ENCODE measurements around the gene SLC5A2.

SLC5A2 gene

DNA sequence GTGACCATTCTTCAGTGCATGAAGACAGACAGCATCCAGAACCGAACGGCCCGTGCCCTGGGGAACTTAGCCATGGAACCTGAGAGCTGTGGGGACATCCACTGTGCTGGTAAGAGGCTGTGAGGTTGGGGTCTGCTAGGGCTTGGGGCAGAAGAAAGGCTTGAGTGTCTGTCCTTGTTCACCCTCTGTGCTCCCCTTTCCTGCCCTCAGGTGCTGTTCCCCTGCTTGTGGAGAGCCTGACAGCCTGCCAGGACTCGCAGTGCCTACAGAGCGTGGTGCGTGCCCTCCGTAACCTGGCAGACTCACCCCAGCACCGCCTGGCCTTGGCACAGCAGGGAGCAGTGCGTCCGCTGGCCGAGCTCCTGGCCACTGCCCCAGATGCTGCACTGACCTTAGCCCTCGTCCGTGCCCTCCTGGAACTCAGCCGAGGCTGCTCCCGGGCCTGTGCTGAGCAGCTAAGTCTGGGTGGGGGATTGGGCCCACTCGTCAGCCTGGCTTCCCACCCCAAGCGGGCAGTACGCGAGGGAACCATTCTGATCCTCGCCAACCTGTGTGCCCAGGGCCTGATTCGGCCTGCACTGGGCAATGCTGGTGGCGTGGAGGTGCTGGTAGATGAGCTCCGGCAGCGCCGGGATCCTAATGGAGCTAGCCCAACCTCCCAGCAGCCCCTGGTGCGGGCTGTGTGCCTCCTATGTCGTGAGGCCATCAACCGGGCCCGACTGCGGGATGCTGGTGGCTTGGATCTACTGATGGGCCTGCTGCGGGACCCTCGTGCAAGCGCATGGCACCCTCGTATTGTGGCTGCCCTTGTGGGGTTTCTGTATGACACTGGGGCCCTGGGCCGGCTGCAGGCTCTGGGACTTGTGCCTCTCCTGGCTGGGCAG is 20.8 kb upstream of the SLC5A2 start:
- no peaks in the 10 kb centered on the region for H3K36me3 ChIP-seq (ENCODE audit: control insufficient read depth, low read depth, low read length)

DNA sequence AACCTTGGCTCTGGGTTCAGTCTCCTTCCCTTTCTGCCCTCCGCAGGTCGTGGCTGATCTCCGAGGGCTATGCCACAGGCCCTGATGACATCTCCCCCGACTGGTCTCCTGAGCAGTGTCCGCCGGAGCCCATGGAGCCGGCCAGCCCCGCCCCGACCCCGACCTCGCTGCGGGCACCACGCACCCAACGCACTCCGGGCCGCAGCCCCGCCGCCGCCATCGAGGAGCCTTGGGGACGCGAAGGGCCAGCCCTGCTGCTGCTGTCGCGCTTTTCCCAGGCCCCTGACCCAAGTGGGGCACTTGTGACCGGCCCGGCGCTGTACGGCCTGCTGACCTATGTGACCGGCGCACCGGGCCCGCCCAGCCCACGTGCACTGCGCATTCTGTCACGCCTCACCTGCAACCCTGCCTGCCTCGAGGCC is 18.6 kb upstream of the SLC5A2 start:
- Histone ChIP-seq H3K4me3 (ENCODE audit: low read length) (no peak overlapping the region), H3K9me3 (ENCODE audit: control insufficient read depth, low read depth, low read length) (no peaks in the 10 kb centered on the region), H3K36me3 (ENCODE audit: control insufficient read depth, low read depth, low read length) (no peaks in the 10 kb centered on the region), H3K27me3 (ENCODE audit: control insufficient read depth, insufficient read depth, low read length) (no peaks in the 10 kb centered on the region), H3K4me1 (ENCODE audit: control insufficient read depth, low read depth, low read length) (no peaks in the 10 kb centered on the region), H3K9ac (ENCODE audit: low read length) (no peak overlapping the region), H3K27ac (ENCODE audit: low read length) (no peak overlapping the region)

More for the DNA sequence above, 20.8 kb upstream of the SLC5A2 start:
- Histone ChIP-seq H3K27ac (ENCODE audit: low read length) (no peak overlapping the region), H3K4me1 (ENCODE audit: control insufficient read depth, low read depth, low read length) (no peaks in the 10 kb centered on the region), H3K9me3 (ENCODE audit: control insufficient read depth, low read depth, low read length) (no peaks in the 10 kb centered on the region), H3K27me3 (ENCODE audit: control insufficient read depth, insufficient read depth, low read length) (no peaks in the 10 kb centered on the region), H3K9ac (ENCODE audit: low read length) (no peak overlapping the region), H3K4me3 (ENCODE audit: low read length) (no peak overlapping the region)

DNA sequence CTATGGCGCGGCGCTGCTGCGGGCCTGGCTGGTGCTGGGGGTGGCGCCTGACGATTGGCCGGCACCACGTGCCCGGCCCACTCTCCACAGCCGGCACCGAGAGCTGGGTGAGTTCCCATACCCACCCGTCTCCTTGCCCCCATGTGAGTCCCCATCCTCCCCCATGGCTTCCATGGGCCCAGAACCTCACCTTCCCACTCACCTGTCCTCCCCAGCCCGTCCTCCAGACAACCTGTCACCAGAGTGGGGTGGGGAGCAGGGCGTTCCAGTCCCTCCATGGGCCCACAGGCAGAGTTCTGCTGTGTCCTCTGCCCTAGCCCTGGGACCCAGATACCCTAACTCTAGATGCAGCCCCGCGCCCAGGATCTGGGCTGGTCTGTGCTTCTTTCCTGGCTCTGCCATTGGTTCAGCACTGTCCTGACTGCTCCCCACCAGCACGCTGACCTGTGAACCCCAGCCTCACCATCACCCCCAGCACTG is 18.1 kb upstream of the SLC5A2 start:
- Histone ChIP-seq H3K9me3 (ENCODE audit: control insufficient read depth, low read depth, low read length) (no peaks in the 10 kb centered on the region), H3K27ac (ENCODE audit: low read length) (no peak overlapping the region), H3K4me1 (ENCODE audit: control insufficient read depth, low read depth, low read length) (no peaks in the 10 kb centered on the region), H3K27me3 (ENCODE audit: control insufficient read depth, insufficient read depth, low read length) (no peaks in the 10 kb centered on the region), H3K9ac (ENCODE audit: low read length) (no peak overlapping the region), H3K4me3 (ENCODE audit: low read length) (no peak overlapping the region), H3K36me3 (ENCODE audit: control insufficient read depth, low read depth, low read length) (no peaks in the 10 kb centered on the region)

DNA sequence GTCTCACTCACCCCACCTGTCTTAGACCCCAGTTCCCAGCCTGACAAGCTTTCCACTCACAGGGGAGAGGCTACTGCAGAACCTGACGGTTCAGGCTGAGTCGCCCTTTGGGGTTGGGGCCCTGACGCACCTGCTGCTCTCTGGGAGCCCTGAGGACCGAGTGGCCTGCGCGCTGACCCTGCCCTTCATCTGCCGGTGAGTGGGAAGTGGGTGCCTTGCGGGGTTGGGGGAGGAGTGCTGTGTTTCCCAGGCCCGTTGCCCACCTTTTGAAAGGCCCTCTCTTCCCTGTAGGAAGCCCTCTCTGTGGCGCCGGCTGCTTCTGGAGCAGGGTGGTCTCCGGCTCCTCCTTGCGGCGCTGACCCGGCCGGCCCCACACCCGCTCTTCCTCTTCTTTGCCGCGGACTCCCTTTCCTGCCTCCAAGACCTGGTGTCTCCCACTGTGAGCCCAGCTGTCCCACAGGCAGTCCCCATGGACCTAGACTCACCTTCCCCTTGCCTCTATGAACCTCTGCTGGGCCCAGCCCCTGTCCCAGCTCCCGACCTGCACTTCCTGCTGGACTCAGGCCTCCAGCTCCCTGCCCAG is 17.0 kb upstream of the SLC5A2 start:
- H3K36me3 ChIP-seq (ENCODE audit: control insufficient read depth, low read depth, low read length) = no peaks in the 10 kb centered on the region
- H3K27ac ChIP-seq (ENCODE audit: low read length) = no peak overlapping the region
- no peak overlapping the region for H3K9ac ChIP-seq (ENCODE audit: low read length)
- peaks cover under 1% of the 10 kb centered on the region for H3K27me3 ChIP-seq (ENCODE audit: control insufficient read depth, insufficient read depth, low read length)
- no peaks in the 10 kb centered on the region for H3K9me3 ChIP-seq (ENCODE audit: control insufficient read depth, low read depth, low read length)
- no peak overlapping the region for H3K4me3 ChIP-seq (ENCODE audit: low read length)
- H3K4me1 ChIP-seq (ENCODE audit: control insufficient read depth, low read depth, low read length) = no peaks in the 10 kb centered on the region

DNA sequence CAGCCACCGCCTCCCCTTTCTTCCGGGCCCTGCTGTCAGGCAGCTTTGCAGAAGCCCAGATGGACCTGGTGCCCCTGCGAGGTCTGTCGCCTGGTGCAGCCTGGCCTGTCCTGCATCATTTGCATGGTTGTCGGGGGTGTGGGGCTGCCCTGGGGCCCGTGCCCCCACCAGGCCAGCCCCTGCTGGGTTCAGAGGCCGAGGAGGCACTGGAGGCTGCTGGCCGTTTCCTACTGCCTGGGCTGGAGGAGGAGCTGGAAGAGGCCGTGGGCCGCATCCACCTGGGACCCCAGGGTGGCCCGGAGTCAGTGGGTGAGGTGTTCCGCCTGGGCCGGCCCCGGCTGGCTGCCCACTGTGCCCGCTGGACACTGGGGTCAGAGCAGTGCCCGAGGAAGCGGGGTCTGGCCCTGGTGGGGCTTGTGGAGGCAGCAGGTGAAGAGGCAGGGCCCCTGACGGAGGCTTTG is 16.5 kb upstream of the SLC5A2 start:
- Histone ChIP-seq H3K4me3 (ENCODE audit: low read length) (no peak overlapping the region), H3K27ac (ENCODE audit: low read length) (no peak overlapping the region), H3K9me3 (ENCODE audit: control insufficient read depth, low read depth, low read length) (no peaks in the 10 kb centered on the region), H3K36me3 (ENCODE audit: control insufficient read depth, low read depth, low read length) (no peaks in the 10 kb centered on the region), H3K27me3 (ENCODE audit: control insufficient read depth, insufficient read depth, low read length) (peaks cover 6% of the 10 kb centered on the region), H3K9ac (ENCODE audit: low read length) (no peak overlapping the region), H3K4me1 (ENCODE audit: control insufficient read depth, low read depth, low read length) (peaks cover 3% of the 10 kb centered on the region)

DNA sequence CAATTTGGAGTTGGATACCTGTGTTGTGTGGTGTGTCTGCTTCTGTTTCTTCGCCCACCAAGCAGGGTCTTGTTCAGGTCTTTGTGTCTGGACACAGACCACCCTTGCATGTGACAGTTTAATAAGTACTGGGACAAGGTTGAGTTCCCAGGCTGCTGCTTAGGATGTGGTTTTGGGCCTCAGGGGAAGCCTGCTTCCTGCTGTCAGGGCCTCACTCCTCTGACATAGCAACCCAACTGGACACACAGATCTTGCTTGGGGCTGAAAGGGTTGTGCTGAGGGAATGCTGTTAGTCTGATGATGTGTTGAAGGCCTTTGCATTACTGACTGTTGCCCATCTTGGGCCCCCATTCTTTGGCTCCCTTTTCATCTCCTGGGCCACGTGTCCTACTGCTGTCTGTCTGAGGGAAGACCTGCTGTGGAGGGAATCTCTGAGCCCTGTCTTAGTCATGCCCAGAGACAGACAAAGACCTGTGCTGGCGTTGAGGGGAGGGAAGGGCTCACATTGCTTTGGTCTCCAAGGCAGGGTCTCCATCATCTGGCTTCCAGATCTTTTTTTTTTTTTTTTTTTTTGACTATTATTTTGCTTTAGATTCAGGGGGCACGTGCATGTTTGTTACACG is 15.7 kb upstream of the SLC5A2 start:
- Histone ChIP-seq H3K4me3 (ENCODE audit: low read length) (no peak overlapping the region), H3K27me3 (ENCODE audit: control insufficient read depth, insufficient read depth, low read length) (peaks cover 10% of the 10 kb centered on the region), H3K9ac (ENCODE audit: low read length) (no peak overlapping the region), H3K36me3 (ENCODE audit: control insufficient read depth, low read depth, low read length) (no peaks in the 10 kb centered on the region), H3K9me3 (ENCODE audit: control insufficient read depth, low read depth, low read length) (no peaks in the 10 kb centered on the region), H3K27ac (ENCODE audit: low read length) (no peak overlapping the region), H3K4me1 (ENCODE audit: control insufficient read depth, low read depth, low read length) (peaks cover 4% of the 10 kb centered on the region)

DNA sequence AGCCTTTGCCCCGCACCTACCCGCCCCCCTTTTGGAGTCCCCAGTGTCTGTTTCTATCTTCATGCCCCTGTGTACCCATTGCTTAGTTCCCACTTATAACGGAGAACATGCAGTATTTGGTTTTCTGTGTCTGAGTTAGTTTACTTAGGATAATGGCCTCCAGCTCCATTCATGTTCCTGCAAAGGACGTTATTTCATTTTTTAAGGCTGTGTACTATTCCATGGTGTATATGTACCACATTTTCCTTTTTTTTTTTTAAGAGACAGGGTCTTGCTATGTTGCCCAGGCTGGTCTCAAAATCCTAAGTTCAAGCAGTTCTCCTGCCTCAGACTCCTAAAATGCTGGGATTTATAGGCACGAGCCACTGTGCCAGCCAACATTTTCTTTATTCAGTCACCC is 15.1 kb upstream of the SLC5A2 start:
- Histone ChIP-seq H3K27ac (ENCODE audit: low read length) (no peak overlapping the region), H3K9ac (ENCODE audit: low read length) (no peak overlapping the region), H3K27me3 (ENCODE audit: control insufficient read depth, insufficient read depth, low read length) (peaks cover 15% of the 10 kb centered on the region), H3K4me3 (ENCODE audit: low read length) (no peak overlapping the region), H3K4me1 (ENCODE audit: control insufficient read depth, low read depth, low read length) (peaks cover 4% of the 10 kb centered on the region), H3K36me3 (ENCODE audit: control insufficient read depth, low read depth, low read length) (no peaks in the 10 kb centered on the region), H3K9me3 (ENCODE audit: control insufficient read depth, low read depth, low read length) (no peaks in the 10 kb centered on the region)

DNA sequence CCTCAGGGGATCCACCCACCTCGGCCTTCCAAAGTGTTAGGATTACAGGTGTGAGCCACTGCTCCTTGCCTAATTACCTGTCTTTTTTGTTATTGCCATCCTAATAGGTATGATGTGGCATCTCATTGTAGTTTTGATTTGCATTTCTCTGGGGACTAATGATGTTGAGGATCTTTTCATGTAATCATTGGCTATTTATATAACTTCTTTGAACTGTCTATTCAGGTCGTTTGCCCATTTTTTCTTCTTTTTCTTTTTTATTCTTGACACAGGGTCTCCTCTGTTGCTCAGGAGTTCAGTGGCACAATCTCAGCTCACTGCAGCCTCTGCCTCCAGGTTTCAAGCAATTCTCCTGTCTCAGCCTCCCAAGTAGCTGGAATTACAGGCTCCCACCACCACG is 12.3 kb upstream of the SLC5A2 start:
- H3K4me1 ChIP-seq (ENCODE audit: control insufficient read depth, low read depth, low read length) = peaks cover 4% of the 10 kb centered on the region
- H3K27me3 ChIP-seq (ENCODE audit: control insufficient read depth, insufficient read depth, low read length) = peaks cover 26% of the 10 kb centered on the region
- no peaks in the 10 kb centered on the region for H3K9me3 ChIP-seq (ENCODE audit: control insufficient read depth, low read depth, low read length)
- H3K36me3 ChIP-seq (ENCODE audit: control insufficient read depth, low read depth, low read length) = no peaks in the 10 kb centered on the region
- no peak overlapping the region for H3K4me3 ChIP-seq (ENCODE audit: low read length)
- no peak overlapping the region for H3K9ac ChIP-seq (ENCODE audit: low read length)
- no peak overlapping the region for H3K27ac ChIP-seq (ENCODE audit: low read length)

DNA sequence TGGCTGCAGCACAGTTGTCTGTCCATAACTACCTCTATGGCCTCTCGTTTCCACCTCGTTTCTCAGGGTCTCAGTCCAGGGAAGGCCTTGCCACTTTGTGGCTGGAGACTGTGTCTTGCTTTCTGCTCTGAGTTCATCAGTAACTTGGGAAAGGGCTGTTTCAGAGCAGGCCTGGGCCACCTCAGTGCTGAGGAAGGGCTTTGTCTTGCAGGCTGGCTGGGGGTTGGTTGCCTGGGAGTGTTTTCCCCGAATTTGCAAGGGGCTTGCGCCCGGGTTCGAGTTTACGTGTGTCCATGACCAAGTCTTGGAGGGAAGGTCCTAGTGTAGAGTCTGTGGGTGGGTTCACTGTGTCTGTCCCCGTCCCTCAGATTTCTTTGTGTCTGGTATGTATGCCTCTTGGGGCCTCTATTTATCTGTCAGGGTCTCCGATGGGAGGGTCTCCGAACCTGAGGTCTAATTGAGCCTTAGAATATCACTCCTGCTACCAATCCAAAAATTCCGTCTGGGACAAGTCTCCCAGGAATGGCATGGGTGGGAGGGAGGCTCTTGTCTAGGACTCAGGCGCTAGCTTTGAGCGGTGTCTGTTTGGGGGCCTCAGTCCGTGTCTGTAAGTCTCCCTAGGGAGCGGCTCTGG is 11.6 kb upstream of the SLC5A2 start:
- H3K9ac ChIP-seq (ENCODE audit: low read length) = peak overlapping the region; percentile 19
- H3K27ac ChIP-seq (ENCODE audit: low read length) = no peak overlapping the region
- peak overlapping the region; percentile 60 for H3K4me3 ChIP-seq (ENCODE audit: low read length)

DNA sequence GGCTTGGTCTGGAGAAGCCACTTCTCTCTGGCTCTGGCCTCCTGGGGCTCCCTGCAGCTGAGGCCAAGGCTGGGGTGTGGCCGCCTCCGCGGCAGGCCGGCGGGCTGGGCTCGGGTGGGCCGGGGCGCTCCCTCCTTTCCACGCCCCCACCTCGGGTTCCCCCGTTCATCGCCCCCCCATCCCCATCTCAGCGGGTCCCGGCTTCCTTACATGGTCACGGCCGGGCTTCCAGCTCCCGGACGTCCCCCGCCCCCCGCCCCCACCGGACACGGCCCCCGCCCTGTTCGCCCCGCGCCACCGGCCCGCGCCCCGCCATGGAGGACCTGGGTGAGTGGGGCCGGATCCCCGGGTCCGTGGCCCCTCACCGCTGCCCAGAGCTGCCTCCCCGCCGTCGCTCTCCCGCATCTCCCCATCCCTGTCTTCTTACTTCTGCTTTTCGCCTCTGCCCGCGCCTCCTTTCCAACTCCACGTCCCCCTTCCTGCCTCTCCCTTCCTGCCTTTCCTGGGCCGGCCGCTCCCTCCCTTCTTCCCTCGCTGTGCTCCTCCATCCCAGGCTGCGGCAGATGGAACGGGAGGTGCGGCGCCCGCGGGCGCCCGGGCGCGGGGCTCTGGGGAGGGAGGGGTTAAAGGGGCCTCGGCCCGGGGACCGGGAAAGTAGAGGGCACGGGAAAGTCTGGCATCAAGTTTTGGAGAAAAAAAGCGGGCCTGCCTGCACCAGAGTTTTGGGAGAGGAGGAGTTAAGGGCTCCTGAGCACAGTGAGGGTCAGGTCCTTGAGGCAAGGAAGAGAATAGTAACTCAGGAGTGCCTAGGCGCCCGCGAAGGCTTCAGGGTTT is 10.8 kb upstream of the SLC5A2 start, which contains the start of gene TGFB1I1:
TSS of gene TGFB1I1 (plus strand) at position 278 of the 834 bp plus-strand sequence. CDS start at position 315, 37 bp downstream.
- Histone ChIP-seq H3K9me3 (ENCODE audit: control insufficient read depth, low read depth, low read length) (no peaks in the 10 kb centered on the region), H3K27ac (ENCODE audit: low read length) (no peak within 1 kb of the TSS), H3K4me1 (ENCODE audit: control insufficient read depth, low read depth, low read length) (peaks cover 4% of the 10 kb centered on the region), H3K27me3 (ENCODE audit: control insufficient read depth, insufficient read depth, low read length) (peaks cover 30% of the 10 kb centered on the region), H3K36me3 (ENCODE audit: control insufficient read depth, low read depth, low read length) (no peaks in the 10 kb centered on the region), H3K4me3 (ENCODE audit: low read length) (peak within 1 kb of the TSS; percentile 60), H3K9ac (ENCODE audit: low read length) (peak within 1 kb of the TSS; percentile 20)

More for the DNA sequence above, 11.6 kb upstream of the SLC5A2 start:
- no peaks in the 10 kb centered on the region for H3K36me3 ChIP-seq (ENCODE audit: control insufficient read depth, low read depth, low read length)
- peaks cover 30% of the 10 kb centered on the region for H3K27me3 ChIP-seq (ENCODE audit: control insufficient read depth, insufficient read depth, low read length)
- no peaks in the 10 kb centered on the region for H3K9me3 ChIP-seq (ENCODE audit: control insufficient read depth, low read depth, low read length)
- H3K4me1 ChIP-seq (ENCODE audit: control insufficient read depth, low read depth, low read length) = peaks cover 4% of the 10 kb centered on the region
